ENCODE data around the gene DALRD3.

Gene DALRD3

DNA sequence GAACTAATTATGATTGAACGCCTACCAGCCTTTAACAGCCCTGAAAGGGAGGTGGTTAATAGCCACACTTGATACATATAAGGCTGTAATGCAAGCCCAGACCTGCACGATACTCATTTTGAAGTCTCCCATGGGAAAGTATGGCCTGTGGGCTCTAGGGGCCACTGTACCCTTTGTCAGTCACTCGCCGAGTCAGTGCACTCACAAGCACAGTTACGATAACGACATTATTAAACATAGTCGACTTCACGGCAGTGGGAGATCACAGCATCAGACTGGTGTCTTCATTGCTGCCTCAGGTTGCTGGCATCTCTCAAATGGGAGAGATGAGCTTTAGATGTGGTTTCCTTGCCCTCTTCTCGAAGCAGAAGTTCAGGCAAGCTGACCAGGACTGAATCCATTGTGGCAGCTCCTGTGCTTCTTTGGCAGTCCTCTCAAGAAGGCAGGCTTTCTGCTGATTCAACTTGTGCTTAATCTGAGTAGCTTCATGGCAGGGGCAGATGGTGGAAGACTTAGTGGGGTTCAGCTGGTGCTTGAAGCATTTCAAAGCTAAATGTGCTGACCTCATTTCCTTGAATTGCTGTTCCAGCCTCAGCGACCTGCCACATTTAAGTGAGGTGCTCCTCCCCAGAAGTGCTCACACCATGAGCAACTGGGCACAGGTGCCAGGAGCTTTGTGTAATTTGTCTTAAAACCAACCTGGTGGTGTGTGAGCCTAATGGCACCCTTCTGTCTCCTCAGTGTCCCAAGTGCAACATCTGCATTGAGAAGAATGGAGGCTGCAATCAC, 44.1 kb downstream of the DALRD3 start:
- DNase-seq (ENCODE audit: low read depth) = no peak

- no peak for DNase-seq (ENCODE audit: low read depth)
Observed at GRCh38 chr3:48970586-48970985, 47.8 kb downstream of the DALRD3 start.

GRCh38 chr3:48966876-48967361, 51.5 kb downstream of the DALRD3 start:
- DNase-seq (ENCODE audit: low read depth) = no peak

DNA sequence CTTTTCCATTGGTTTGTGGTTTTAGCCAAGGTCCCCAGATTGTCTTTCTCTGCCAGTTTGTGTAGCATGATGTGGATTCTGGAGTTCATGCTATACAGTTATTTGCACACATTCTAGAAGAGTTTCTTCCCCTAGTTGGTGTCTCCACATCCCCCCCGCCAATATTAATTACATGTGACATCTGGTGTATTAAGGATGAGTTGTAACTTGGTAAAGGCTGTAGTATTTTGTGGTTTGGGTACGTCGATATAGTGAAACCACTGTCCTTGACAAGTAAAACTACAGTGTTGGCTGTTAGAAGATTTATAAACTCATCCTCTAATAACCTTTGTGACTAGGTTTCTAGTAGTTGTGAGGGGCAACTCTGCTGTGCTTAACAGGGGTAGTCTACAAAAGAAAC, 52.0 kb downstream of the DALRD3 start:
- DNase-seq (ENCODE audit: low read depth) = no peak
